ENCODE measurements around the gene EYS. TPM values are rescaled to one million over a fixed set of nuclear protein-coding genes. Genes with fewer than 3 reads are reported as not detected.

The EYS gene
- total and polyA plus RNA-seq, 2 of the 8 experiments (the other 6 are each of a cell fraction or from before 2014, with no cell fraction given), result 0.05 to 0.13 TPM

GRCh38 chr6:64782877-64783276 lies 924.1 kb downstream of the EYS start:
- Histone ChIP-seq H2BK5ac (ENCODE audit: low read depth, low read length) (no peak overlapping the region), H2AFZ (ENCODE audit: low read length) (no peak overlapping the region), H3K27ac (ENCODE audit: low read depth, low read length) (no peak overlapping the region), H4K5ac (ENCODE audit: insufficient read length, low read depth, low read length) (no peak overlapping the region), H3K79me2 (ENCODE audit: control insufficient read depth in 1 of 2, insufficient read depth in 2 of 2, low read length in 2 of 2) (no peaks in the 10 kb centered on the region), H2BK12ac (ENCODE audit: low read depth, low read length) (no peak overlapping the region), H3K14ac (ENCODE audit: insufficient read length) (no peak overlapping the region), H2BK20ac (ENCODE audit: low read length) (no peak overlapping the region), H3K4me1 (replicated peaks in 1 of 4; ENCODE audit: control insufficient read depth in 3 of 4, insufficient read depth in 4 of 4, low read length in 3 of 4) (no peaks in the 10 kb centered on the region), H3K9me3 (ENCODE audit: insufficient read depth in 2 of 2, low read depth in 1 of 2, low read length in 1 of 2) (no peaks in the 10 kb centered on the region), H3K36me3 (ENCODE audit: control insufficient read depth in 2 of 4, insufficient read depth in 4 of 4, low read length in 3 of 4) (no peaks in the 10 kb centered on the region), H3K9ac (replicated peaks in 1 of 4; ENCODE audit: extremely low read depth in 1 of 4, low read depth in 3 of 4, low read length in 3 of 4) (no peak overlapping the region), H3K4me2 (ENCODE audit: insufficient read depth in 1 of 2, low read depth in 2 of 2, low read length in 2 of 2) (no peak overlapping the region), H3K56ac (replicated peaks; ENCODE audit: insufficient read length, low read depth, low read length) (no peak overlapping the region), H3K23ac (ENCODE audit: insufficient read length) (no peak overlapping the region), H2BK120ac (replicated peaks; ENCODE audit: low read depth, low read length) (no peak overlapping the region), H4K91ac (replicated peaks; ENCODE audit: insufficient read length, low read length) (no peak overlapping the region), H4K8ac (ENCODE audit: extremely low read depth, insufficient read depth, low read length) (no peak overlapping the region), H4K20me1 (replicated peaks in 1 of 2; ENCODE audit: control insufficient read depth in 1 of 2, insufficient read depth in 2 of 2, low read length in 2 of 2) (no peaks in the 10 kb centered on the region), H3K18ac (ENCODE audit: extremely low read depth, low read length) (no peak overlapping the region), H3K23me2 (ENCODE audit: low read depth, low read length) (no peaks in the 10 kb centered on the region), H3K79me1 (ENCODE audit: low read depth, low read length) (no peaks in the 10 kb centered on the region), H3K4ac (replicated peaks; ENCODE audit: insufficient read length, low read depth, low read length) (no peak overlapping the region), H2AK5ac (ENCODE audit: low read depth, low read length) (no peak overlapping the region), H3K27me3 (replicated peaks in 1 of 4; ENCODE audit: control insufficient read depth in 3 of 4, extremely low read depth in 1 of 4, insufficient read depth in 3 of 4, low read length in 3 of 4) (no peaks in the 10 kb centered on the region), H3K4me3 (ENCODE audit: extremely low read depth in 1 of 4, insufficient read depth in 2 of 4, low read depth in 3 of 4, low read length in 4 of 4) (no peak overlapping the region), H2BK15ac (ENCODE audit: low read length) (no peak overlapping the region)
- ChIA-PET CTCF (ENCODE audit: partially characterized antibody) (no interaction called here), POLR2A (ENCODE audit: partially characterized antibody) (no interaction called here)
- no peak for DNase-seq (ENCODE audit: low read depth in 1 of 2, low spot score in 2 of 2)
- FAIRE-seq, result no peak
- WGBS, 2 experiments (ENCODE audit: extremely low coverage in 1 of 2, insufficient coverage in 1 of 2, insufficient read length in 1 of 2, insufficient replicate concordance in 2 of 2, low coverage in 1 of 2, low lambda C conversion rate in 2 of 2, missing lambda C conversion rate in 1 of 2), result 93% methylated on average over 3 of the region's 3 CpGs; no CpG with 5 or more reads in 1 of the 2 experiments
- TF ChIP-seq EP300 (IDR thresholded peaks at IDR 0.05; ENCODE audit: borderline replicate concordance in 1 of 2, low read depth in 2 of 2, low read length in 2 of 2) (no peak), ATF3 (IDR thresholded peaks at IDR 0.05; ENCODE audit: insufficient read depth, low read depth, low read length) (no peak), BACH1 (IDR thresholded peaks at IDR 0.05; ENCODE audit: low read length) (no peak), SAP30 (IDR thresholded peaks at IDR 0.05; ENCODE audit: insufficient read depth, insufficient replicate concordance, low read length) (no peak), POU5F1 (IDR thresholded peaks at IDR 0.05; ENCODE audit: low read depth, low read length) (no peak), CEBPB (IDR thresholded peaks at IDR 0.05; ENCODE audit: low read depth, low read length) (no peak), CBX8 (IDR thresholded peaks at IDR 0.05; ENCODE audit: borderline replicate concordance, low read depth, low read length) (no peak), CREB1 (IDR thresholded peaks at IDR 0.05) (no peak), RNF2 (IDR thresholded peaks at IDR 0.05; ENCODE audit: borderline replicate concordance, low read depth, low read length, missing control alignments, poor library complexity, severe bottlenecking) (no peak), HDAC6 (IDR thresholded peaks at IDR 0.05; ENCODE audit: low read depth, low read length) (no peak), CHD2 (IDR thresholded peaks at IDR 0.05; ENCODE audit: low read length) (no peak)
- TF ChIP-seq, protein P1, sequence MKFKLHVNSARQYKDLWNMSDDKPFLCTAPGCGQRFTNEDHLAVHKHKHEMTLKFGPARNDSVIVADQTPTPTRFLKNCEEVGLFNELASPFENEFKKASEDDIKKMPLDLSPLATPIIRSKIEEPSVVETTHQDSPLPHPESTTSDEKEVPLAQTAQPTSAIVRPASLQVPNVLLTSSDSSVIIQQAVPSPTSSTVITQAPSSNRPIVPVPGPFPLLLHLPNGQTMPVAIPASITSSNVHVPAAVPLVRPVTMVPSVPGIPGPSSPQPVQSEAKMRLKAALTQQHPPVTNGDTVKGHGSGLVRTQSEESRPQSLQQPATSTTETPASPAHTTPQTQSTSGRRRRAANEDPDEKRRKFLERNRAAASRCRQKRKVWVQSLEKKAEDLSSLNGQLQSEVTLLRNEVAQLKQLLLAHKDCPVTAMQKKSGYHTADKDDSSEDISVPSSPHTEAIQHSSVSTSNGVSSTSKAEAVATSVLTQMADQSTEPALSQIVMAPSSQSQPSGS (IDR thresholded peaks at IDR 0.05; ENCODE audit: low read length), result no peak

Data from H1 (cell line).